Esophagus squamous epithelium (tissue), 4 donors: Measurements from ENCODE around the gene MAP3K5.

Experiments used
- POLR2A ChIP-seq, 4 donors: fragments of 450-650 bp; IDR thresholded peaks; one replicate each; pipeline ENCODE4 v1.6.1; 2017; ENCODE audit warnings: antibody characterized with exemption in 4 of 4, mild to moderate bottlenecking in 4 of 4, moderate library complexity in 3 of 4
- TF ChIP-seq, protein P1 (sequence below), 6 experiments: fragments of 450-650 bp in 4 of 6; fragments of 200-600 bp in 2 of 6; sonication (generic) in 2 of 6; IDR thresholded peaks; one replicate each; pipeline ENCODE4 v1.5.1; 2016 to 2019; ENCODE audit warnings: antibody characterized with exemption in 6 of 6, mild to moderate bottlenecking in 4 of 6, moderate library complexity in 4 of 6

DNA sequence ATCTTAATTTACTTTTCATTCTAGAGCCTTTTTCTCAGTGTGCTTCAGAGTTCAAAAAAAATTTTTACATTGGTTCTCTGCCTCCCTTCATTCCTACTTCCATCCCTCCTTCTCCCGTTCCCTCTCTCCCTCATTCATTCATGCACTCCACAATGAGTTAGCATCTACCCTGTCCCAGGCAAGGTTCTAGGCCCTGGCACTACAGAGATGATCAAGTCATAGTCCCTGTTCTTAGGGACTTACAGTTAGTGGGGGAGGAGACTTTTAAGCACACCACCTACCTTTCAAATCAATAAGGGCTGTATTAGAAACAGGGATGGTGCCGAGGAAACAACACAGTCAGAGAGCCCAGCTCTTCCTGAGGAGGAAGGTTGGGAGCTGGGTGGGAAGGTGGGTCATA is 40.3 kb downstream of the MAP3K5 start:
- no peak for TF ChIP-seq POLR2A (IDR thresholded peaks at IDR 0.05)
- TF ChIP-seq, protein P1, sequence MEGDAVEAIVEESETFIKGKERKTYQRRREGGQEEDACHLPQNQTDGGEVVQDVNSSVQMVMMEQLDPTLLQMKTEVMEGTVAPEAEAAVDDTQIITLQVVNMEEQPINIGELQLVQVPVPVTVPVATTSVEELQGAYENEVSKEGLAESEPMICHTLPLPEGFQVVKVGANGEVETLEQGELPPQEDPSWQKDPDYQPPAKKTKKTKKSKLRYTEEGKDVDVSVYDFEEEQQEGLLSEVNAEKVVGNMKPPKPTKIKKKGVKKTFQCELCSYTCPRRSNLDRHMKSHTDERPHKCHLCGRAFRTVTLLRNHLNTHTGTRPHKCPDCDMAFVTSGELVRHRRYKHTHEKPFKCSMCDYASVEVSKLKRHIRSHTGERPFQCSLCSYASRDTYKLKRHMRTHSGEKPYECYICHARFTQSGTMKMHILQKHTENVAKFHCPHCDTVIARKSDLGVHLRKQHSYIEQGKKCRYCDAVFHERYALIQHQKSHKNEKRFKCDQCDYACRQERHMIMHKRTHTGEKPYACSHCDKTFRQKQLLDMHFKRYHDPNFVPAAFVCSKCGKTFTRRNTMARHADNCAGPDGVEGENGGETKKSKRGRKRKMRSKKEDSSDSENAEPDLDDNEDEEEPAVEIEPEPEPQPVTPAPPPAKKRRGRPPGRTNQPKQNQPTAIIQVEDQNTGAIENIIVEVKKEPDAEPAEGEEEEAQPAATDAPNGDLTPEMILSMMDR (IDR thresholded peaks at IDR 0.05), result no peak
